K562 (cell line): ENCODE data around the gene CDYL2. TPM values are rescaled to one million over a fixed set of nuclear protein-coding genes. Genes with fewer than 3 reads are reported as not detected.

Experiments
- CREB5 ChIP-seq: fragments of 250-450 bp; sonication (Bioruptor Pico); IDR thresholded peaks from 2 replicates; pipeline ENCODE4 v1.5.0; 2020; ENCODE audit warnings: mild to moderate bottlenecking
- HDAC1 ChIP-seq, 2 experiments: fragments of 450-650 bp; IDR thresholded peaks; 2 replicates each; pipeline ENCODE4 v1.6.1; 2016 to 2017; ENCODE audit warnings: inconsistent platforms in 1 of 2, mild to moderate bottlenecking in 1 of 2, moderate library complexity in 1 of 2
- MEF2D ChIP-seq: conservative IDR thresholded peaks from 2 replicates; pipeline ENCODE4 v1.6.1; 2016; ENCODE audit warnings: low read depth, missing genetic modification characterization, missing compliant biosample characterization
- MGA ChIP-seq: fragments of 450-650 bp; IDR thresholded peaks from 2 replicates; pipeline ENCODE4 v1.6.1; 2016; ENCODE audit warnings: mild to moderate bottlenecking, moderate library complexity
- MITF ChIP-seq: IDR thresholded peaks from 2 replicates; pipeline ENCODE4 v1.6.1; 2014; ENCODE audit warnings: antibody characterized with exemption
- NCOR1 ChIP-seq: fragments of 450-650 bp; IDR thresholded peaks from 2 replicates; pipeline ENCODE4 v1.6.1; 2016; ENCODE audit warnings: mild to moderate bottlenecking, moderate library complexity
- NFIX ChIP-seq: fragments of 250-450 bp; sonication (Bioruptor Pico); IDR thresholded peaks from 2 replicates; pipeline ENCODE4 v1.4.0; 2020; ENCODE audit warnings: low read depth, mild to moderate bottlenecking, moderate library complexity
- PATZ1 ChIP-seq: fragments of 250-450 bp; sonication (Bioruptor Pico); IDR thresholded peaks from 2 replicates; pipeline ENCODE4 v1.5.0; 2020; ENCODE audit warnings: mild to moderate bottlenecking, borderline replicate concordance
- POLR2A ChIP-seq: fragments of 450-650 bp; conservative IDR thresholded peaks from 2 replicates; pipeline ENCODE4 v1.6.1; 2016
- TCF7 ChIP-seq: sonication (generic); IDR thresholded peaks from 2 replicates; pipeline ENCODE4 v1.6.1; 2016; ENCODE audit warnings: antibody characterized with exemption, borderline replicate concordance
- ZNF197 ChIP-seq: fragments of 200-800 bp; sonication (Bioruptor generic); IDR thresholded peaks from 2 replicates; pipeline ENCODE4 v1.6.1; 2016; ENCODE audit warnings: low read depth, missing genetic modification characterization, missing compliant biosample characterization
- ZNF263 ChIP-seq: sonication (generic); formaldehyde crosslinking; IDR thresholded peaks from 2 replicates; pipeline ENCODE4 v1.8.0; 2022; ENCODE audit warnings: mild to moderate bottlenecking, missing genetic modification reagents, borderline replicate concordance
- polyA plus RNA-seq, 8 experiments: library from polyadenylated mRNA; depleted of rRNA in 4 of 8; stranded (reverse) in 5 of 8; unstranded in 3 of 8; fragments of >200 nt; fragmentation: Nextera tagmentation in 2 of 8; fragmentation: Illumina TruSeq in 1 of 8; extraction: Ambion mirVana in 2 of 8; extraction: Trizol in 1 of 8; gene quantifications; 2 replicates each; pipeline versions ENCODE4 v1.2.1 to v1.2.3, GENCODE V29; 2011 to 2014; ENCODE audit warnings: inconsistent platforms in 1 of 8, missing spikeins in 1 of 8
- total RNA-seq, 7 experiments: library from RNA; depleted of rRNA in 6 of 7; stranded (reverse); fragments of >200 nt in 6 of 7; fragmentation: Illumina TruSeq in 2 of 7; extraction: Trizol in 2 of 7; gene quantifications; 2 replicates each; pipeline versions ENCODE4 v1.2.1 to v1.2.3, GENCODE V29; 2011 to 2021; ENCODE audit warnings: low replicate concordance in 1 of 7

Gene CDYL2
- total and polyA plus RNA-seq, 9 of the 15 experiments (the other 6 are each of a cell fraction or from before 2014, with no cell fraction given), result under 0.01 to 0.04 (median 0.01) TPM; not detected in 6

GRCh38 chr16:80684136-80684765 is 120.1 kb downstream of the CDYL2 start (continued):
- TF ChIP-seq MGA (no peak), NFIX (CRISPR knock-in tag) (no peak), POLR2A (no peak), TCF7 (no peak), CREB5 (no peak), HDAC1 (IDR thresholded peaks at IDR 0.05) (no peak), ZNF263 (CRISPR knock-in tag) (no peak), ZNF197 (no peak), MITF (no peak), MEF2D (tag) (no peak), NCOR1 (no peak), PATZ1 (no peak)
